Activated CD4-positive, alpha-beta T cell treated with anti-CD3 and anti-CD28 coated beads, Interleukin-2, amount 50 U/mL, for 24 hours (primary cell): ENCODE data around the gene MLLT1.
A peak's percentile ranks its signal among the peaks of the same experiment; 100 is the strongest.

Experiments used
- DNase-seq, 2 donors: peaks; one replicate each; pipeline ENCODE4 v3.0.0-alpha.2; 2020; ENCODE audit warnings: low read depth in 1 of 2, low spot score in 1 of 2

The MLLT1 gene

GRCh38 chr19:6212403-6213265 is 67.1 kb downstream of the MLLT1 start:
- DNase-seq = no peak

GRCh38 chr19:6211632-6212402 is 68.0 kb downstream of the MLLT1 start:
- DNase-seq = no peak

- no peak for DNase-seq
Observed at GRCh38 chr19:6210721-6211600, 68.8 kb downstream of the MLLT1 start.

GRCh38 chr19:6210091-6210490 is 69.7 kb downstream of the MLLT1 start:
- no peak for DNase-seq

GRCh38 chr19:6209680-6210079 is 70.1 kb downstream of the MLLT1 start:
- DNase-seq = no peak

GRCh38 chr19:6209233-6209632 is 70.5 kb downstream of the MLLT1 start:
- no peak for DNase-seq

- DNase-seq = no peak
Observed at GRCh38 chr19:6204866-6205723, 74.7 kb downstream of the MLLT1 start.

- DNase-seq = no peak
Observed at GRCh38 chr19:6204212-6204611, 75.6 kb downstream of the MLLT1 start.

GRCh38 chr19:6199240-6199994 is 80.4 kb downstream of the MLLT1 start:
- peak; percentile 98 to 99 for DNase-seq

GRCh38 chr19:6198896-6199239 is 80.9 kb downstream of the MLLT1 start:
- DNase-seq = no peak

GRCh38 chr19:6196361-6196760 is 83.4 kb downstream of the MLLT1 start:
- no peak for DNase-seq

- DNase-seq = no peak
Observed at GRCh38 chr19:6188811-6189210, 91.0 kb downstream of the MLLT1 start.

GRCh38 chr19:6187374-6187773 is 92.4 kb downstream of the MLLT1 start:
- no peak for DNase-seq

GRCh38 chr19:6185835-6186834 is 93.6 kb downstream of the MLLT1 start:
- no peak for DNase-seq

- DNase-seq = no peak
Observed at GRCh38 chr19:6185093-6185834, 94.5 kb downstream of the MLLT1 start.

- DNase-seq = no peak
Observed at GRCh38 chr19:6181119-6181518, 98.7 kb downstream of the MLLT1 start.

- DNase-seq = no peak
Observed at GRCh38 chr19:6173190-6173589, 106.6 kb downstream of the MLLT1 start.
